ENCODE measurements around the gene ACAA2. TPM values are rescaled to one million over a fixed set of nuclear protein-coding genes. Genes with fewer than 3 reads are reported as not detected.

ACAA2 gene
- total RNA-seq, 4 donors from 2014 or later, result 47.9 to 63.4 (median 50.0) TPM

- H3K27me3 ChIP-seq, result no peaks in the 10 kb centered on the region
- H3K36me3 ChIP-seq, result no peaks in the 10 kb centered on the region
- H3K9me3 ChIP-seq, result no peaks in the 10 kb centered on the region
- no peak overlapping the region for H3K27ac ChIP-seq
- H3K4me1 ChIP-seq, result peaks cover 0 to 10% (median 0%) of the 10 kb centered on the region in 4 donors
- no peak for DNase-seq (ENCODE audit: low spot score in 2 of 2)
- TF ChIP-seq POLR2A (IDR thresholded peaks at IDR 0.05), result no peak
- no peak for TF ChIP-seq CTCF (IDR thresholded peaks at IDR 0.05)
- no peak for TF ChIP-seq EP300 (IDR thresholded peaks at IDR 0.05)
- 91 to 95% methylated on average over 3 of the region's 3 CpGs for WGBS, 2 donors
- H3K4me3 ChIP-seq, result no peak overlapping the region
Observed at GRCh38 chr18:49854681-49855080, 41.3 kb upstream of the ACAA2 start.

GRCh38 chr18:49853436-49853835 is 40.1 kb upstream of the ACAA2 start:
- Histone ChIP-seq H3K27ac (no peak overlapping the region), H3K36me3 (no peaks in the 10 kb centered on the region), H3K4me3 (no peak overlapping the region), H3K27me3 (peaks cover 0 to 2% of the 10 kb centered on the region in 2 donors), H3K4me1 (peaks cover 0 to 8% (median 0%) of the 10 kb centered on the region in 4 donors), H3K9me3 (no peaks in the 10 kb centered on the region)
- TF ChIP-seq CTCF (IDR thresholded peaks at IDR 0.05) (no peak), EP300 (IDR thresholded peaks at IDR 0.05) (no peak), POLR2A (IDR thresholded peaks at IDR 0.05) (no peak)
- no peak for DNase-seq (ENCODE audit: low spot score in 2 of 2)
- WGBS, 2 donors, result 71 to 75% methylated on average over 7 of the region's 8 CpGs

GRCh38 chr18:49853011-49853410 is 39.7 kb upstream of the ACAA2 start:
- no peak overlapping the region for H3K4me3 ChIP-seq
- WGBS, 2 donors, result 80 to 83% methylated on average over 7 of the region's 7 CpGs
- H3K36me3 ChIP-seq, result no peaks in the 10 kb centered on the region

GRCh38 chr18:49851624-49852023 is 38.3 kb upstream of the ACAA2 start:
- H3K4me1 ChIP-seq, result peaks cover 0 to 9% (median 0%) of the 10 kb centered on the region in 4 donors
- TF ChIP-seq CTCF (IDR thresholded peaks at IDR 0.05), result no peak
- no peak for TF ChIP-seq EP300 (IDR thresholded peaks at IDR 0.05)
- no peak for TF ChIP-seq POLR2A (IDR thresholded peaks at IDR 0.05)
- no peak for DNase-seq (ENCODE audit: low spot score in 2 of 2)
- H3K27me3 ChIP-seq, result peaks cover 0 to 6% of the 10 kb centered on the region in 2 donors
- no peak overlapping the region for H3K27ac ChIP-seq
- no peak overlapping the region for H3K4me3 ChIP-seq
- WGBS, 2 donors, result 59 to 85% methylated on average over 3 to 4 of the region's 4 CpGs
- H3K36me3 ChIP-seq, result no peaks in the 10 kb centered on the region
- H3K9me3 ChIP-seq, result no peaks in the 10 kb centered on the region

More at GRCh38 chr18:49853011-49853410, 39.7 kb upstream of the ACAA2 start:
- DNase-seq (ENCODE audit: low spot score in 2 of 2), result no peak
- Histone ChIP-seq H3K27me3 (peaks cover 0 to 6% of the 10 kb centered on the region in 2 donors), H3K9me3 (no peaks in the 10 kb centered on the region), H3K4me1 (peaks cover 0 to 5% (median 0%) of the 10 kb centered on the region in 4 donors), H3K27ac (no peak overlapping the region)
- TF ChIP-seq CTCF (IDR thresholded peaks at IDR 0.05) (no peak), POLR2A (IDR thresholded peaks at IDR 0.05) (no peak), EP300 (IDR thresholded peaks at IDR 0.05) (no peak)

GRCh38 chr18:49850636-49851035 is 37.3 kb upstream of the ACAA2 start:
- peaks cover 0 to 19% (median 2%) of the 10 kb centered on the region in 4 donors for H3K4me1 ChIP-seq
- 93 to 94% methylated on average over 8 of the region's 8 CpGs for WGBS, 2 donors
- no peak for TF ChIP-seq EP300 (IDR thresholded peaks at IDR 0.05)
- TF ChIP-seq POLR2A (IDR thresholded peaks at IDR 0.05), result no peak
- no peak for TF ChIP-seq CTCF (IDR thresholded peaks at IDR 0.05)
- no peaks in the 10 kb centered on the region for H3K9me3 ChIP-seq
- no peak for DNase-seq (ENCODE audit: low spot score in 2 of 2)
- H3K36me3 ChIP-seq, result no peaks in the 10 kb centered on the region
- no peak overlapping the region for H3K27ac ChIP-seq
- no peak overlapping the region for H3K4me3 ChIP-seq
- H3K27me3 ChIP-seq, result peaks cover 0 to 6% of the 10 kb centered on the region in 2 donors
